ENCODE results near the gene ZSWIM5. TPM values are rescaled to one million over a fixed set of nuclear protein-coding genes. Genes with fewer than 3 reads are reported as not detected.
A peak's percentile ranks its signal among the peaks of the same experiment; 100 is the strongest.

Gene ZSWIM5
- total and polyA plus RNA-seq, 2 donors (not counting 1 experiment from before 2014, with no cell fraction given) = 0.36 to 1.7 TPM

DNA sequence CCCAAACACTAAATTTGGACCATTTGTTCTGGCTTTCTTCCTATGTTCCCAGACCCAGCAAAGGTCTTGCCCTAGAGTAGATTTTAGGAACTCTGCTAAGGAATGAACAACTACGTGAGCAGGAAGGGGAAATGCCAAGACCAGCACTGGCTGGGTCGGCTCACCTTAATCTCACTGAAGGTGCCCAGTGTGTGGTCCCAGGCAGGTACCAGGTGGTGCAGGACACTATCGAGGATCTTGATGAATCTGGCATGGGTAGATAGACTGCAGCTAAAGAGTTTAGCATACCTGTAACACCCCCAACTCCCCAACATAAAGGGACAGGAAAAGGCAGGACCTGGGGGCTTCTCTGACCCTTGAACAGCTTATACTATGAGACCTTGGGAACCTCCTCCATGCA is 198.3 kb downstream of the ZSWIM5 start:
- ChIA-PET CTCF (interaction anchor here (1.1 kb wide), 1 partner anchor 295 kb away, joined by 3 read pairs; no protein-coding TSS in a partner anchor), POLR2A (no interaction called here)
- peak overlapping the region; percentile 39 for H3K4me3 Mint-ChIP-seq
- Histone ChIP-seq H3K9me3 (ENCODE audit: control extremely low read depth in 1 of 3, control insufficient read depth in 2 of 3, insufficient read depth in 1 of 3, low read length in 2 of 3) (no peaks in the 10 kb centered on the region), H3K4me2 (replicated peaks; ENCODE audit: low read depth, low read length, poor library complexity, severe bottlenecking) (no peak overlapping the region), H3K36me3 (replicated peaks in 1 of 2; ENCODE audit: control extremely low read depth in 1 of 2, control insufficient read depth in 1 of 2, extremely low read depth in 1 of 2, insufficient read depth in 2 of 2, low read length in 1 of 2) (peaks cover 2 to 66% of the 10 kb centered on the region in 2 experiments), H3K4me1 (ENCODE audit: control insufficient read depth in 2 of 2, insufficient read depth in 2 of 2, low read length in 2 of 2) (peaks cover 28 to 34% of the 10 kb centered on the region in 2 donors), H3K79me2 (ENCODE audit: control insufficient read depth, insufficient read depth, low read length) (peaks cover 39% of the 10 kb centered on the region), H3K9ac (ENCODE audit: low read length) (no peak overlapping the region), H3K27me3 (replicated peaks in 1 of 4; ENCODE audit: control extremely low read depth in 1 of 4, control insufficient read depth in 3 of 4, insufficient read depth in 4 of 4, low read length in 3 of 4) (no peaks in the 10 kb centered on the region), H2AFZ (ENCODE audit: insufficient read depth, low read depth, low read length, poor library complexity, severe bottlenecking) (no peak overlapping the region), H4K20me1 (ENCODE audit: control insufficient read depth, insufficient read depth, low read length, poor library complexity, severe bottlenecking) (peaks cover 14% of the 10 kb centered on the region), H3K4me3 (ENCODE audit: control extremely low read depth in 1 of 5, extremely low read depth in 1 of 5, insufficient read depth in 1 of 5, low read depth in 2 of 5, low read length in 4 of 5) (no peak overlapping the region), H3K27ac (ENCODE audit: low read length in 2 of 2) (no peak overlapping the region)
- no peaks in the 10 kb centered on the region for H3K27me3 Mint-ChIP-seq
- DNase-seq (no peak), ATAC-seq (ENCODE audit: low read depth) (no peak)
- TF ChIP-seq, protein P1, sequence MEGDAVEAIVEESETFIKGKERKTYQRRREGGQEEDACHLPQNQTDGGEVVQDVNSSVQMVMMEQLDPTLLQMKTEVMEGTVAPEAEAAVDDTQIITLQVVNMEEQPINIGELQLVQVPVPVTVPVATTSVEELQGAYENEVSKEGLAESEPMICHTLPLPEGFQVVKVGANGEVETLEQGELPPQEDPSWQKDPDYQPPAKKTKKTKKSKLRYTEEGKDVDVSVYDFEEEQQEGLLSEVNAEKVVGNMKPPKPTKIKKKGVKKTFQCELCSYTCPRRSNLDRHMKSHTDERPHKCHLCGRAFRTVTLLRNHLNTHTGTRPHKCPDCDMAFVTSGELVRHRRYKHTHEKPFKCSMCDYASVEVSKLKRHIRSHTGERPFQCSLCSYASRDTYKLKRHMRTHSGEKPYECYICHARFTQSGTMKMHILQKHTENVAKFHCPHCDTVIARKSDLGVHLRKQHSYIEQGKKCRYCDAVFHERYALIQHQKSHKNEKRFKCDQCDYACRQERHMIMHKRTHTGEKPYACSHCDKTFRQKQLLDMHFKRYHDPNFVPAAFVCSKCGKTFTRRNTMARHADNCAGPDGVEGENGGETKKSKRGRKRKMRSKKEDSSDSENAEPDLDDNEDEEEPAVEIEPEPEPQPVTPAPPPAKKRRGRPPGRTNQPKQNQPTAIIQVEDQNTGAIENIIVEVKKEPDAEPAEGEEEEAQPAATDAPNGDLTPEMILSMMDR (IDR thresholded peaks at IDR 0.05) = no peak
- no peak for TF ChIP-seq EZH2 (IDR thresholded peaks at IDR 0.05; ENCODE audit: borderline replicate concordance, insufficient read depth, low read depth, low read length, poor library complexity, severe bottlenecking)
- no peaks in the 10 kb centered on the region for H3K9me3 Mint-ChIP-seq (ENCODE audit: insufficient read depth)
- peaks cover 28% of the 10 kb centered on the region for H3K4me1 Mint-ChIP-seq
- intact Hi-C loops (cut with micrococcal nuclease) = no loop called here
- 97% methylated on average over 3 of the region's 3 CpGs for WGBS (ENCODE audit: insufficient coverage)
- no peak overlapping the region for H3K27ac Mint-ChIP-seq

DNA sequence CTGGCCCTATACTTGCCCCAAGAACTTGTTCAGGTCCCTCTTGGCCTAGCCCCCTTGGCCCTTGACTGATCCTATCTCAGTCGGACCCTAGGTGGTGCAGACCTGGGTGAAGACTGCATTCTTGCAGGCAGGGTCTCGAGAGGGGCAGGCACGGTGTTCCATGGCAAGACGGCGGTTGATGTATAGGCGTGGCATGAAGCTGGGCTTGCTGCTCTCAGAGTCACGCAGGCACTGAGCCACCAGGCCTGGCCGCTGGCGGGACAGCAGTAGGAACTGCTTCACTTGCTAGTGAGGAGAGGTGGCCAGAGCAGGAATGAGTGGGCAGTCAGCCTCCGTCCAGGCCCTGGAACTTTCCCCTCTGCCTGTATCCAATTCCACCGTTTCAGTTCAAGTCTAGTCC is 199.1 kb downstream of the ZSWIM5 start:
- H2AFZ ChIP-seq (ENCODE audit: insufficient read depth, low read depth, low read length, poor library complexity, severe bottlenecking) = no peak overlapping the region
- peaks cover 31% of the 10 kb centered on the region for H3K79me2 ChIP-seq (ENCODE audit: control insufficient read depth, insufficient read depth, low read length)
- peaks cover 2 to 73% of the 10 kb centered on the region in 2 experiments for H3K36me3 ChIP-seq (replicated peaks in 1 of 2; ENCODE audit: control extremely low read depth in 1 of 2, control insufficient read depth in 1 of 2, extremely low read depth in 1 of 2, insufficient read depth in 2 of 2, low read length in 1 of 2)
- H3K4me3 ChIP-seq (ENCODE audit: control extremely low read depth in 1 of 5, extremely low read depth in 1 of 5, insufficient read depth in 1 of 5, low read depth in 2 of 5, low read length in 4 of 5) = no peak overlapping the region
- CTCF ChIA-PET = interaction anchor here (1.9 kb wide), 1 partner anchor 11 kb away, joined by 4 read pairs; no protein-coding TSS in a partner anchor
- no peaks in the 10 kb centered on the region for H3K9me3 ChIP-seq (ENCODE audit: control extremely low read depth in 1 of 3, control insufficient read depth in 2 of 3, insufficient read depth in 1 of 3, low read length in 2 of 3)
- ATAC-seq (ENCODE audit: low read depth) (no peak), DNase-seq (no peak)
- Mint-ChIP-seq H3K4me1 (peaks cover 23% of the 10 kb centered on the region), H3K4me3 (no peak overlapping the region), H3K27me3 (no peaks in the 10 kb centered on the region), H3K27ac (no peak overlapping the region), H3K9me3 (ENCODE audit: insufficient read depth) (no peaks in the 10 kb centered on the region)
- no peak overlapping the region for H3K27ac ChIP-seq (ENCODE audit: low read length in 2 of 2)
- H4K20me1 ChIP-seq (ENCODE audit: control insufficient read depth, insufficient read depth, low read length, poor library complexity, severe bottlenecking) = peaks cover 14% of the 10 kb centered on the region
- intact Hi-C loops (cut with micrococcal nuclease) = no loop called here
- no peak for TF ChIP-seq EZH2 (IDR thresholded peaks at IDR 0.05; ENCODE audit: borderline replicate concordance, insufficient read depth, low read depth, low read length, poor library complexity, severe bottlenecking)
- TF ChIP-seq, protein P1 (IDR thresholded peaks at IDR 0.05) = no peak
- peaks cover 20 to 26% of the 10 kb centered on the region in 2 donors for H3K4me1 ChIP-seq (ENCODE audit: control insufficient read depth in 2 of 2, insufficient read depth in 2 of 2, low read length in 2 of 2)
- POLR2A ChIA-PET = no interaction called here
- WGBS (ENCODE audit: insufficient coverage) = 87% methylated on average over 11 of the region's 11 CpGs
- no peak overlapping the region for H3K4me2 ChIP-seq (replicated peaks; ENCODE audit: low read depth, low read length, poor library complexity, severe bottlenecking)
- H3K9ac ChIP-seq (ENCODE audit: low read length) = no peak overlapping the region
- no peaks in the 10 kb centered on the region for H3K27me3 ChIP-seq (replicated peaks in 1 of 4; ENCODE audit: control extremely low read depth in 1 of 4, control insufficient read depth in 3 of 4, insufficient read depth in 4 of 4, low read length in 3 of 4)
